H1 (cell line): ENCODE measurements around the gene PTPMT1. TPM values are rescaled to one million over a fixed set of nuclear protein-coding genes. Genes with fewer than 3 reads are reported as not detected.

Source experiments
- ASH2L ChIP-seq: fragments of 200-600, 300-600 bp; sonication (generic); IDR thresholded peaks from one replicate; pipeline ENCODE4 v1.7.1; 2017; ENCODE audit warnings: low read length
- BACH1 ChIP-seq: IDR thresholded peaks from 2 replicates; pipeline ENCODE4 v1.6.1; 2012; ENCODE audit warnings: low read length, improper control_type of control experiment
- BRCA1 ChIP-seq: IDR thresholded peaks from 2 replicates; pipeline ENCODE4 v1.6.1; 2012; ENCODE audit warnings: low read depth, low read length, improper control_type of control experiment
- CHD1 ChIP-seq: IDR thresholded peaks from 2 replicates; pipeline ENCODE4 v1.6.1; 2012; ENCODE audit warnings: low read depth, low read length, improper control_type of control experiment
- CHD2 ChIP-seq: IDR thresholded peaks from 2 replicates; pipeline ENCODE4 v1.6.1; 2012; ENCODE audit warnings: low read length, improper control_type of control experiment
- E2F6 ChIP-seq: IDR thresholded peaks from 2 replicates; pipeline ENCODE4 v1.6.1; 2012; ENCODE audit warnings: inconsistent platforms
- EGR1 ChIP-seq: IDR thresholded peaks from 2 replicates; pipeline ENCODE4 v1.6.1; 2011; ENCODE audit warnings: low read depth, low read length, borderline replicate concordance
- EP300 ChIP-seq, 2 experiments: IDR thresholded peaks; 1 replicate in 1 of 2; 2 replicates in 1 of 2; pipeline ENCODE4 v1.6.1; 2011 to 2012; ENCODE audit warnings: low read depth in 2 of 2, low read length in 2 of 2, mild to moderate bottlenecking in 2 of 2, borderline replicate concordance in 1 of 2, inconsistent platforms in 1 of 2, moderate library complexity in 1 of 2
- EZH2 ChIP-seq: fragments of 200-600 bp; sonication (generic); IDR thresholded peaks from 2 replicates; pipeline ENCODE4 v1.7.1; 2012; ENCODE audit warnings: low read depth, mild to moderate bottlenecking, moderate library complexity, low read length, inconsistent platforms; ENCODE audit not compliant: severe bottlenecking
- GABPA ChIP-seq: IDR thresholded peaks from 2 replicates; pipeline ENCODE4 v1.6.1; 2011; ENCODE audit warnings: mild to moderate bottlenecking, low read length, moderate library complexity, borderline replicate concordance; ENCODE audit not compliant: insufficient read depth
- KDM1A ChIP-seq: fragments of 200-600, 300-600 bp; sonication (generic); IDR thresholded peaks from 2 replicates; pipeline ENCODE4 v1.7.1; 2016; ENCODE audit warnings: mild to moderate bottlenecking, low read length, borderline replicate concordance
- KDM4A ChIP-seq: IDR thresholded peaks from one replicate; pipeline ENCODE4 v1.7.1; 2012; ENCODE audit warnings: low read depth, mild to moderate bottlenecking, moderate library complexity, low read length, inconsistent platforms; ENCODE audit not compliant: severe bottlenecking
- KDM5A ChIP-seq: fragments of 200-600 bp; IDR thresholded peaks from 2 replicates; pipeline ENCODE4 v1.7.1; 2012; ENCODE audit warnings: mild to moderate bottlenecking, low read length, inconsistent platforms, mixed read lengths
- NRF1 ChIP-seq: IDR thresholded peaks from 2 replicates; pipeline ENCODE4 v1.6.1; 2011; ENCODE audit warnings: mild to moderate bottlenecking, low read depth, low read length, improper control_type of control experiment
- POLR2AphosphoS5 ChIP-seq: IDR thresholded peaks from 2 replicates; pipeline ENCODE4 v1.6.1; 2011; ENCODE audit warnings: low read depth, low read length
- RFX5 ChIP-seq: IDR thresholded peaks from 2 replicates; pipeline ENCODE4 v1.6.1; 2011; ENCODE audit warnings: low read depth, low read length, improper control_type of control experiment, borderline replicate concordance
- RXRA ChIP-seq: IDR thresholded peaks from 2 replicates; pipeline ENCODE4 v1.6.1; 2011; ENCODE audit warnings: low read depth, mild to moderate bottlenecking, low read length, moderate library complexity; ENCODE audit not compliant: insufficient read depth
- SAP30 ChIP-seq: fragments of 300-600 bp; sonication (generic); IDR thresholded peaks from 2 replicates; pipeline ENCODE4 v1.7.1; 2012; ENCODE audit warnings: low read length, moderate library complexity, mild to moderate bottlenecking, inconsistent platforms; ENCODE audit not compliant: insufficient read depth, insufficient replicate concordance
- SP4 ChIP-seq: IDR thresholded peaks from 2 replicates; pipeline ENCODE4 v1.6.1; 2012; ENCODE audit warnings: low read length, inconsistent platforms
- TAF7 ChIP-seq: optimal IDR thresholded peaks from 2 replicates; pipeline ENCODE3; 2011; ENCODE audit warnings: low read depth, mild to moderate bottlenecking, inconsistent platforms, low read length, moderate library complexity, borderline replicate concordance
- TCF12 ChIP-seq: IDR thresholded peaks from 2 replicates; pipeline ENCODE4 v1.6.1; 2011; ENCODE audit warnings: low read depth, mild to moderate bottlenecking, low read length
- polyA plus RNA-seq, 7 experiments: library from polyadenylated mRNA; depleted of rRNA in 3 of 7; stranded (reverse) in 5 of 7; unstranded in 2 of 7; fragments of >200 nt in 5 of 7; fragments of 200-250 nt in 2 of 7; gene quantifications; 1 replicate in 5 of 7; 2 replicates in 1 of 7; 4 replicates in 1 of 7; pipeline versions ENCODE4 v1.2.1 to v1.2.3, GENCODE V29; 2011 to 2013; ENCODE audit warnings: missing spikeins in 2 of 7, mixed read lengths in 2 of 7
- total RNA-seq: library from RNA; stranded (reverse); fragmentation: NEBNext Ultra II Directional; extraction: Animal tissue kit (Norgen Biotek cat#: 25700); gene quantifications from 2 replicates; pipeline ENCODE4 v1.2.1, GENCODE V29; 2021

PTPMT1 gene
- total and polyA plus RNA-seq, 2 of the 8 experiments (the other 6 are each of a cell fraction or from before 2014, with no cell fraction given), result 44.8 to 105 TPM

DNA sequence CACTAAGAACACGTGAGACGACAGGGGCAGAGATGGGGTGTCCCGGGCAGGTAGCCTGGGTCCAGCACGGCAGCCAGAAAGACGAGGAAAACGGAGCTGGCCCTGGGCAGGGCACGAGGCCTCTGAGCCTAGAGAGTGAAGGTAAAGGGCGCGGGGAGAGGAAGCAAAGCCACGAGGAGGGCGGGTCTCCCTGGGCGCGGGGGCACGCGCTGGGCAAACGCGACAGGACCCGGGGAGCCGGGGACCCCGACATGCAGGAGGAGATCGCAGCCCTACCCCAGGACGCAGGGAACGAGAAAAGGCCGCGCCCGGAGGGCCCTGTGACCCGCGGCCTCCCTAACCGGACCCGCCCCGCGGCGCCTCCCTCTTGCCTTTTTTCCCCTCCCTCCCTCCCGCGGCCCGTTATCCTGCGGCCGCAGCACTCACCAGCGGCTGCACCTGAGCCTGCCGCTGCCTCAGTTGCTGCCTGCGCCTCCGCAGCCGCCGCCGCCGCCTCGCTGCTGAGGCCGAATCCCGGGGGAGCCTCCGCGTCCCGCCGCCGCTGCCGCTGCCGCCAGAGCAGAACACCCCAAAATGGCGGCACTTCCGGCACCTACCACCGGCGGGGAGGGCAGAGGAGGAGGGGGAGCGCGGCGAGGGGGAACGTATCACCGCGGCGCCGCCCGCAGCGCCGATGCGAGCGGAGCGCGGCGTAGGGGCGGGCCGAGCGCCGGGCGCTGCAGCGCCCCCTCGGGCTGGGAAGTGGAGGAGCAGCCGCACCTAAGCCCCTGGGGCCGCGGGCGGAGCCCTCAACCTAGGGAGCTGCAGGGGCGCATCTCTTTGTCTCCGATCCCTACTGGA is 12.6 kb upstream of the PTPMT1 start, which contains the start of gene CELF1 (continued):
- TF ChIP-seq CHD2 (peak; percentile 12; the same call in 1 of the 2 replicates), KDM5A (no peak), CHD1 (no peak), KDM1A (0 out of 2 replicates have a peak, but pooled peaks have one; percentile 9), E2F6 (no peak), NRF1 (no peak), SAP30 (no peak), POLR2AphosphoS5 (peak; percentile 41), ASH2L (peak; percentile 97), RXRA (no peak), EGR1 (0 out of 2 replicates have a peak, but pooled peaks have one; percentile 52), RFX5 (no peak), GABPA (no peak; the same call in 1 of the 2 replicates), BRCA1 (no peak), BACH1 (no peak), EZH2 (no peak), SP4 (no peak), KDM4A (peak; percentile 42), TCF12 (no peak), TAF7 (no peak), EP300 (IDR thresholded peaks at IDR 0.05; ENCODE audit: borderline replicate concordance in 1 of 2, low read depth in 2 of 2, low read length in 2 of 2) (peak in 1 of 2 experiments; percentile 38; a peak in 1 of 3 replicates)
